Measurements from ENCODE around the gene FDXR.

FDXR gene

DNA sequence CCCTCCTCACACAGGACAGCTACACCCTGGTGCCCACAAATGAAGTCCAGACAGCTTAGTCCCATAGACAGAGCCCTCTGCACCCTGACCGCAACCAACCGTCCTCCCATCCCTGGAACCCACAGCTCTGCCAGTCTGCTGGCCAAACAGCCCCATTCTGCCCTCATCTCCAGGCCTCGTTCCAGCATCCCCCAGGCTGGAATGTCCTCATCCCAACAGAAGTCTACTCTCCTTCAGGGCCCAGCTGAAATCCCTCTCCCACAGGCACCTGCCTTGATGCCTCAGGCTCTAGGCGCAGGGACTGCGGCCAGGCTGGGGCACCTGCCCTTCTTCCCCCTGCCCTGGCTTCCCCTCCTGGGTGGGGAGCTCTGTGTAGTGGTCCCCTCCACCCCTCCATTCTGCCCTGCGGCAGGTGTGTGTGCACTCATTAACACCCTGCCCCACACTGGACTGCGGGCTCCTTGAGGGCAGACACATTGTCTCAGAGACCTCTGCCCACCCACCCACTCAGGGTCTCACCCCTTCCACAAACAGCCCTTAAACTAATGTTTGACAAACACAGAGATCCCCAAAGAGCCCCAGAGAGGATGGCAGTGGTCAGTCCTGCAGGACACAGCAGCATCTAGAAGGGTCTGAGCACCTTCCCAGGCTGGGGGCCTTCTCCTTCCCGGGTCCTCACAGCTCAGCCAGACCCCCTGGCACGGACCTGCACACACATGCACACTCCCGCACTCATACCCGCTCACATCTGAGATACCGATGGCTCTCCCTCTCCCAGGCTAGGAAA lies 13.9 kb downstream of the FDXR start:
- DNase-seq (ENCODE audit: low read depth, low spot score): peak; percentile 18

DNA sequence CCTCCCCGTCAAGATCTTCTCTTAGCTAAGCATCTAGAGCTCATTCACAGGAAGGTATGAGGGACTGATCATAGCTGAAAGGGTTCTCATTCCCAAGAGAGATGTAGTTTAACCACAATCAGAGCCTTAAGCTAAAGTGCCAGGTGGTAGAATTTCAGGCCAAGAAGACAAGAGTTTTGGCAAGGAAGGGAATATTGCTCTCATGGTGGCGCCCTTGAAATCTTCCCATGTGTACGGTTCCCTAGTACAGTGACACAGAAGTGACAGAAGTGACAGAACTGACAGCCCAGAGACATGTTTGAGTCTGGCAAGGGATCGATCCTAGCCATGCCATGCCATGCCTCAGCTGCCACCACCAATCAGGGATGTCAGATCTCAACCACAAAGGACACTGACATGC lies 15.6 kb downstream of the FDXR start:
- no peak for DNase-seq (ENCODE audit: low read depth, low spot score)

DNA sequence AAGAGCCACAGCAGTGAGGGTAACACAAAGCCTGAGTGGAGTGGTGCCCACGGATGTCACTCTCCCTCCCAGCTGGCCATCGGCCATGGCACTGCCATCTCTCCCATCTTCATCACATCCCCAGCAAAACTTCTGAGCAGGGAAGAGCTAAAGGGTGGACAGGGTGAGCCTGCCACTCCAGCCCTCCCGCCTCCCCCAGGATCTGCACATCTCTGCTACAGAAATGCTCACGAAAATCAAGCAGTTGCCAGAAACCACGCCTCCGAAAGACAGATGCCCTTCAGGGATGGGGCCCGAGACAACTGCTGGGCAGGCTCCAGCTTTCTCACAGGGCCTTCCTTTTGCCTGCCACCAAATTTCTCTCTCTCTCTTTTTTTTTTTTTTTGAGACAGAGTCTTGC lies 16.7 kb downstream of the FDXR start:
- no peak for DNase-seq (ENCODE audit: low read depth, low spot score)

DNA sequence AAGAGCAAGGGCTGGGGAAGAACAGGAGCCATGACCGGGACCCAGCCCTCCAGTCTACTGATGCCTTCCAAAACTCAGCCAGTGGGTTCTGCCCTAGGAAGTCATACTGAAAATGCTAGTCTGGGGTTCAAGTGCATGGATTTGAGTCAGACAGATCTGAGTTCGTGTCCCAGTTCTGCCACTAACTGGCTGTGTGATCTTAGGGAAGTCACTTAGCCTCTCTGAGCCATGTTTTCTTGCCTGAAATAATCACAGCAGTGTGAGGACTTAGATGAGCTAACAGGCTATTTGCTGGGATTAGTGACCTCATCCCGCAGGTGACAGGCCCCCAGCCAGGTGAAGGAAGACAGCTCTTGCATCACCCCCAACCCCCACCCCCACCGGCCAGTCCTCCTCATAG lies 17.5 kb downstream of the FDXR start:
- no peak for DNase-seq (ENCODE audit: low read depth, low spot score)

DNA sequence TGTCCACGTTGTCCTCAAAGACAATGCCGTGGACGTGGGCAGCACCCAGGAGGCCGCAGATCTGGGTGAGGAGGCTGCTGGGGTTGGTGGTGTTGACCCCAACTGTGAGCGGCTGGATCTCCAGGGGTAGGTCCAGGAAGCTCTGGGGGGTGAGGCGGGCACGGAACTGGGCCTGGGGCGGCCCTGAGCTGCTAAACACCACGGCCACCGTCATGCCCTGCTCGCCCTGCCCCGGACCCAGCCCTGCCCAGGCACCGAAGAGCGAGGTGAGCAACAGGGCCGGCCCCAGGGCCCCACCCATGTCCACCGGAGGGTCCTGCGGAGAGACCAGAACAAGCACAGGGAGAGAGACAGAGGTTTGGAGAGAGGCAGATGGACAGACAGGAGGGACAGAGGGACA lies 18.0 kb downstream of the FDXR start:
- no peak for DNase-seq (ENCODE audit: low read depth, low spot score)

DNA sequence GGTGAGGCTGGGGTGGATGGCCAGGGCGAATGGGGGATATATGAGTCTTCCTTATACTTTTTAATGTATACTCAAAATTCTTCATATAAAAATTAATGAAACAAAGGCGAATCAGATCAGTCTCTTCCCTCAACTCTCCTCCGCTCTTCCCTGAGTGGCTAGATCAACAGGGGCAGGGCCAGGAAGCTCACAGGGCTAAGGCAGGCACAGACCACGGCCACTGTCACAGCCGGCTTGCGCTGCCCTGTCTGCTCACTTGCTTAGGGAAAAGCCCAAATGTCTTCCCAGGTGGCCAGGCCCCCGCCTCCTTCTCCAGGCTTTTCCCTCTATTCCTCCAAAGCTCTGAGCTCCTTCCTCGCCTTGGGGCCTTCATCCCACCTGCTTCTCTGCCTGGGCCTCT lies 19.1 kb downstream of the FDXR start:
- DNase-seq (ENCODE audit: low read depth, low spot score): no peak

DNA sequence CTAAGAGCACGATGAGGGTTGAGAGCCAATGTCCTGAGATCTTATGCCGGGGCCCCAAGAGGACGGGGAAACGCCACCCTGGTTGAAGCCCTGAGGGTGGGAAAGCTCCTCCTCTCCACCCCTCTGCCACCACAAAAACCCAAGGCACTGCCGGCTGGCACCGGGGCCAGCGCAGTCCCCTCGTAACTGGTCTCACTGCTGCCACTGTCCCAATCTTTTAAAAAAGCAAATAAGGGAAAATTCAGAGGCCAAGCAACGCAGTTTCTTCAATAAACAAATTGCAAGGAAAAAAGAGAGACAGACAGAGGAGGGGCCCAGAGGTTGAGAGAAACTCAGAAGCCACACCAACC lies 19.8 kb downstream of the FDXR start:
- no peak for DNase-seq (ENCODE audit: low read depth, low spot score)

DNA sequence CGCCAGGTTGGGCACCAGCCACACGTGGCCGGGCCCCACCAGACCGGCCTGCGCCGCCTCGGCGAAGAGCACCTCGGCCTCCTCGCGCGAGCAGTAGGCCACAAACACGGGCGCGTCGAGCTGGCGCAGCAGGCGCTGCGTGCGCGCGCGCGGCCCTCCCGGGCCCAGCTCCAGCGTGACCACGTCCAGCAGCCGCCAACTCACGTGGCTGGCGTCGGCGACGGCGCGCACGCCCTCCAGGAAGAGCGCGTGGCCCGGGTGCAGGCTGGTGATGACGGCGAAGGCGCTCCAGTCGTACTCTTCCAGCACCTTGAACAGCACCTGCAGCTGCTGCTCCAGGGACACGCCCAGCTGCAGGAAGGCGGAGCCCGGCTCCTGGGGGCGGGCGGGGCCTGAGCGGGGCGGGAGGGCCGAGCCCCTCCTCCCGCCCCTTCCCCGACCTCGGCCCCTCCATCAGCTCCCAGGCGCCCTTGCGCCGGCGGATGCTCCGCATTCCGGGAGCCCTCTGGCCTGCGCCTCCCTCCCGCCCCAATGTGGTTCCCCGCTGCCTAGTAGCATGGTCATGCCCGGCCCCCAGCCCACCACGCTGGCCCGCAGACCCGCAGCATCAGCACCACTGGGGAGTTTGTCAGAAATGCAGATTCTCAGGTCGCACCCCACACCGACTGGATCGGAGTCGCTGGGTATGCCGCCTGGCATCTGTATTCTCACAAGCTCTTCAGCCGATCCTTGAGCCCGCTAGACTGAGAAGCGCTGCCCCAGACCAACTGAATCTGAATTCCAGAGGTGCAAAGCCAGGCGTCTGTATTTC lies 20.4 kb downstream of the FDXR start:
- peak; percentile 62 for DNase-seq (ENCODE audit: low read depth, low spot score)

- DNase-seq (ENCODE audit: low read depth, low spot score): no peak
Measured at GRCh38 chr17:74851612-74852236, 21.1 kb downstream of the FDXR start.

GRCh38 chr17:74850914-74851313 lies 21.9 kb downstream of the FDXR start:
- no peak for DNase-seq (ENCODE audit: low read depth, low spot score)

GRCh38 chr17:74850310-74850709 lies 22.5 kb downstream of the FDXR start:
- no peak for DNase-seq (ENCODE audit: low read depth, low spot score)

DNA sequence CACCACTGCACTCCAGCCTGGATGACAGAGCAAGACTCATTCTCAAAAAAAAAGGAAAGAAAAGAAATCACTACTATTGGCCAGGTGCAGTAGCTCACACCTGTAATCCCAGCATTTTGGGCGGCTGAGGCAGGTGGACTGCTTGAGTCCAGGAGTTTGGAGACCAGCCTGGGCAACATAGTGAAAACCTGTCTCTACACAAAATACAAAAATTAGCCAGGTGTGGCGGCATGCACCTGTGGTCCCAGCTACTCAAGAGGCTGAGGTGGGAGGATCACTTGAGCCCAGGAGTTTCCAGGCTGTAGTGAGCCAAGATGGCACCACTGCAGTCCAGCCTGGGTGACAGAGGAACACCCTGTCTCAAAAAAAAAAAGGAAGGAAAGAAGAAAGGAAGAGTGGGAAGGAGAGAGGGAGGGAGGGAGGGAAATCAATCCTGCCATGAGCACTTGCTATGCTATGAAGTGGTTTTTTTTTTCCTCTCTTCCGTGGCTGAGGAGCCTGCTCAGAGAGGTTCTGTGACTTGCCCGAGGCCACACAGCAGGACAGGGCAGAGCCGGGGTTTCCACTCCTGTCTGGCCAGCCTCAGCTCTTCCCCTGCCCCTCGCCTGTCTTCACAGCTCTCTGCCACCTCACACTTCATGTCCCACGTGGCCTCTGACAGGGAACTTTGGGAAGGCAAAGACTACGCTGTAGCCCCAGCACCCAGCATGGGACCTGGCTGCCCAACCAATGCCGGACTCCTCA lies 24.0 kb downstream of the FDXR start:
- no peak for DNase-seq (ENCODE audit: low read depth, low spot score)

GRCh38 chr17:74846621-74847020 lies 26.2 kb downstream of the FDXR start:
- DNase-seq (ENCODE audit: low read depth, low spot score): no peak

- no peak for DNase-seq (ENCODE audit: low read depth, low spot score)
Measured at GRCh38 chr17:74843352-74843627, 29.5 kb downstream of the FDXR start.

DNA sequence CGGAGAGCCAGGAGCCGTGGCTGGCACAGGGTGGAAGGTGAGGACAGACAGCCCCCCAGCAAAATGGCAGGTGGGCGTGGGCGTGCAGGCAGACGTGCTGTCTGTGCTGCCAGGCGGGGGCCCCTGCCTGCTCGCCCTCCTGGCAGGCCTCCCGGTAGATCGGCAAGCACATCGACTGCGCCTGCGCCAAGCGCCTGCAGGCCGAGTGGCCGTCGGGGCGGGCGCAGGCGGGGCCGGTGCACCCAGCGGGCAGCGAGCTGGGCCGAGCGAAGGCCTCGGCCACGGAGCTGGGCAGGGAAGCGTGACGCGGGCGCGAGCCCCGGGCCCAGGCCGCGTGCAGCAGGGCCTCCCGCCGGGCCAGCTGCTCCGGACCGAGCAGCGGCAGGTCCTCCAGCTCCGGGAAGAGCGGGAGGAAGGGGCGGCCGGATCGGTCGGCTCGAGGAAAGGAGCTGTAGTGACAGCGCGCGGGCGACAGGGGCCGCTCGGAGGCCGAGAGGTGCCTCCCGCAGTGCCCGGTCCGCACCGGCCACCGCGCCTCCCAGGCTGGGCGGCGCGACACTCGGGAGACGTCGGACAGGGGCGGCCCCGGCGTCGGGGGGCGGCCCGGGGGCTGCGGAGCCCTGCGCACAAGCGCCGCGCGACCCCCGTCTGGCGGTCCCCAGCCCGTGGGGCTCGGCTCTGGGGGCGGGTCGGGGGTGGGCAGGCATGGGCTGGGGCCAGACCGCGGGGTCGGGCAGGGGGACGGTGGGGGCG lies 30.0 kb downstream of the FDXR start:
- DNase-seq (ENCODE audit: low read depth, low spot score): peak; percentile 84

GRCh38 chr17:74842146-74842598 lies 30.6 kb downstream of the FDXR start:
- no peak for DNase-seq (ENCODE audit: low read depth, low spot score)

DNA sequence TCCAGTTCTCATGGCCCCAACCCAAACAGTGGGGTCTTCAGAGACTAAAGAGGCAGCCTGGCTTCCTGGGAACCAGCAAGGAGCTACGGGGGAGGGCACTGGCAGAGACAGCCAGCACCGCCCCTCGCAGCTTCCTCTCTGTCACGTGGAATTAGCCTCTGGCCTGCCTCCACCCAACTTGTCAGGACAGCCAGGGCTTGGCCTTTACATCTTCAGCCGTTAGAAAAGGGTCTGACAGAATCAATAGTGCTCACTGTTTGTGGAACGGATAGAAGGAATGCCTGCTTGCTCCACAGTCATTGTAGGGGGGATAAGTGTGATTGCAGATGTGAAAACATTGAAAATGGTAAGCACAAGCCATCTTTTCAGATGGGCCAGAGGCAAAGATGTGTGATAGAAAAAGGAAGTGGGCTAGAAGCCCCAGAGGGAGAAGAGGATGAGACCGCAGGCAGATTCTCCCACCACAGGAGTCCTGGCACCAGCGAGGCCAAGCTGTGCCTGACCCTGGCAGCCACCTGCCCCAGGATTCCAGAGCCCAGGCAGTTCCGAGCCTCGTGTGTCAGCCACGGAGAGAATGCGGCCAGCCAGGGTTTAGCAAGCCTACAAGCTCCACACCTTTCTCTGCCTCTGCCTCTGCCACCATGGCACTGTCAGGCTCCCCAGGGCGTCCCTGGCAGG lies 31.7 kb downstream of the FDXR start:
- DNase-seq (ENCODE audit: low read depth, low spot score): peak; percentile 13

- DNase-seq (ENCODE audit: low read depth, low spot score): no peak
Measured at GRCh38 chr17:74839990-74840852, 32.6 kb downstream of the FDXR start.

DNA sequence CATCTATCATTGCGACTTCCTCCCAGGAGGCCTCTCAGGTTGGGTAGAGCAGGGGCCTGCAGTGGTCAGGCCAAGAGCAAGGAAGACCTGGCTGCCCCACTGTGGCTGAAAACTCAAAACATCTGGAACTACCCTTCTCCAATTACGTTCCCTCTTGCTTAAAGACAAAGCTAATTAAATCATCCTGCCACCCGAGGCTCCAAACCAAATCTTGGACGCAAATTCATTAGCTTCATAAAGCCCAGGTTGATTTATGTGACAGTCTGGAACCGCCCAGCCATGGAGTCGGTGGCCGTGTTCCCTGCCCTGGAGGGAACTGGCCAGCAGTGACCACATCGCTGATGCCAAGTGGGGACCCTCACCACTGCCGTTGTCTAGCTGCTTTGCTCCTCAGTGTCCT lies 34.5 kb downstream of the FDXR start:
- no peak for DNase-seq (ENCODE audit: low read depth, low spot score)
